Measurements from ENCODE around the gene HES1.

The HES1 gene

GRCh38 chr3:194133661-194134230, 2.2 kb upstream of the HES1 start:
- Histone ChIP-seq H3K4me2 (ENCODE audit: low read length) (peak overlapping the region; percentile 49), H2AFZ (peak overlapping the region; percentile 64), H3K4me3 (ENCODE audit: low read depth, low read length) (peak overlapping the region; percentile 17), H3K27ac (peak overlapping the region; percentile 51), H3K79me2 (peaks cover 14% of the 10 kb centered on the region), H3K9ac (no peak overlapping the region), H3K4me1 (peaks cover 18% of the 10 kb centered on the region), H3K36me3 (ENCODE audit: control insufficient read depth, insufficient read depth, low read length) (no peaks in the 10 kb centered on the region), H3K27me3 (ENCODE audit: control insufficient read depth, insufficient read depth, low read length) (no peaks in the 10 kb centered on the region), H3K9me3 (ENCODE audit: control insufficient read depth, low read length) (no peaks in the 10 kb centered on the region)
- TF ChIP-seq CTCF (IDR thresholded peaks at IDR 0.05), result no peak

GRCh38 chr3:194134231-194134756, 1.7 kb upstream of the HES1 start:
- Histone ChIP-seq H3K4me3 (ENCODE audit: low read depth, low read length) (peak overlapping the region; percentile 99), H3K9ac (no peak overlapping the region), H3K4me2 (ENCODE audit: low read length) (peak overlapping the region; percentile 90), H3K79me2 (peaks cover 14% of the 10 kb centered on the region), H3K36me3 (ENCODE audit: control insufficient read depth, insufficient read depth, low read length) (no peaks in the 10 kb centered on the region), H2AFZ (peak overlapping the region; percentile 81), H3K27me3 (ENCODE audit: control insufficient read depth, insufficient read depth, low read length) (no peaks in the 10 kb centered on the region), H3K9me3 (ENCODE audit: control insufficient read depth, low read length) (no peaks in the 10 kb centered on the region), H3K4me1 (peaks cover 24% of the 10 kb centered on the region), H3K27ac (peak overlapping the region; percentile 99)
- no peak for TF ChIP-seq CTCF (IDR thresholded peaks at IDR 0.05)

GRCh38 chr3:194134757-194135515, 1.0 kb upstream of the HES1 start:
- peak overlapping the region; percentile 99 for H3K27ac ChIP-seq
- no peak for TF ChIP-seq CTCF (IDR thresholded peaks at IDR 0.05)
- peaks cover 30% of the 10 kb centered on the region for H3K4me1 ChIP-seq
- peaks cover 14% of the 10 kb centered on the region for H3K79me2 ChIP-seq
- peak overlapping the region; percentile 90 for H3K4me2 ChIP-seq (ENCODE audit: low read length)
- no peak overlapping the region for H3K9ac ChIP-seq
- no peaks in the 10 kb centered on the region for H3K36me3 ChIP-seq (ENCODE audit: control insufficient read depth, insufficient read depth, low read length)
- H3K4me3 ChIP-seq (ENCODE audit: low read depth, low read length), result peak overlapping the region; percentile 99
- peak overlapping the region; percentile 81 for H2AFZ ChIP-seq
- H3K27me3 ChIP-seq (ENCODE audit: control insufficient read depth, insufficient read depth, low read length), result no peaks in the 10 kb centered on the region
- H3K9me3 ChIP-seq (ENCODE audit: control insufficient read depth, low read length), result no peaks in the 10 kb centered on the region

GRCh38 chr3:194135516-194135805, 487 bp upstream of the HES1 start:
- Histone ChIP-seq H2AFZ (peak overlapping the region; percentile 81), H3K36me3 (ENCODE audit: control insufficient read depth, insufficient read depth, low read length) (no peaks in the 10 kb centered on the region), H3K79me2 (peaks cover 14% of the 10 kb centered on the region), H3K4me2 (ENCODE audit: low read length) (peak overlapping the region; percentile 90), H3K4me3 (ENCODE audit: low read depth, low read length) (peak overlapping the region; percentile 99), H3K4me1 (peaks cover 32% of the 10 kb centered on the region), H3K9me3 (ENCODE audit: control insufficient read depth, low read length) (no peaks in the 10 kb centered on the region), H3K9ac (no peak overlapping the region), H3K27ac (peak overlapping the region; percentile 99), H3K27me3 (ENCODE audit: control insufficient read depth, insufficient read depth, low read length) (no peaks in the 10 kb centered on the region)
- TF ChIP-seq CTCF (IDR thresholded peaks at IDR 0.05), result peak; percentile 3
